Astrocyte (in vitro differentiated cells and primary cell): ENCODE results near the gene LRRC3.

ENCODE experiments used
- CTCF ChIP-seq: IDR thresholded peaks from 2 replicates; pipeline ENCODE4 v1.5.1; 2011; ENCODE audit warnings: low read depth, mild to moderate bottlenecking, inconsistent platforms, low read length, moderate library complexity; ENCODE audit not compliant: insufficient read depth
- EZH2 ChIP-seq: IDR thresholded peaks from 2 replicates; pipeline ENCODE4 v1.6.1; 2012; ENCODE audit warnings: mild to moderate bottlenecking, low read length, inconsistent platforms; ENCODE audit not compliant: insufficient read depth

- TF ChIP-seq CTCF (peak; percentile 40), EZH2 (no peak)
Measured at GRCh38 chr21:44510508-44511218, 55.4 kb downstream of the LRRC3 start.
